Erythroblast (primary cell): ENCODE measurements around the gene GLI2.

ENCODE experiments used
- GATA1 ChIP-seq: IDR thresholded peaks from 2 replicates; pipeline ENCODE4 v1.6.1; 2011; ENCODE audit warnings: low read depth, mild to moderate bottlenecking, control low read depth, low read length, moderate library complexity
- POLR2A ChIP-seq: IDR thresholded peaks from 2 replicates; pipeline ENCODE4 v1.6.1; 2011; ENCODE audit warnings: mild to moderate bottlenecking, low read length

DNA sequence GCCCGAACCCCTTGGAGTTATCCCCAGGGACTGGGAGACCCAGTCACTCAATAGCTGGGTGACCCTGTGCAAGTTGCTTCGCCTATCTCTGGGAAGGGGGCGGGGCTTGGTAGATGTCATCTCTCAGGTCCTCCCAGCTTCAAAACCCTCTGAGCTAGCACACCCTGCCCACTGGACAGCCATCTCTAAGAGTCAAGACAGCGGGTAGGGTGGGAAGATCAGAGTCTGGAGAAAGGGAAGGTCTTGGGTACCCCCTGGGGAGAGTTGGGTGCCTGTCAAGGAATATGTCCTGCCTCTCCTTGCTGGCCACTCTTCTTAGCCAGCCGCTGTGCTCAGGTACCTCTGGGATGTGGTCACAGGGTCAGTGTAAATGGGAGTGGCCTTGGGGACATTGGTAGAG, 8.0 kb downstream of the GLI2 start:
- no peak for TF ChIP-seq POLR2A
- no peak for TF ChIP-seq GATA1
